AG04449 (cell line): ENCODE data around the gene CALM1.

ENCODE experiments used
- CTCF ChIA-PET: fragments of 350-600 bp; formaldehyde crosslinking; extraction: SDS; loops from one replicate; lab custom pipeline; 2021; ENCODE audit warnings: antibody characterized with exemption; lab: Yijun Ruan, JAX
- POLR2A ChIA-PET: fragments of 400-600, 350-600 bp; formaldehyde crosslinking; extraction: SDS; loops from one replicate; lab custom pipeline; 2020; ENCODE audit warnings: antibody characterized with exemption, inconsistent platforms; lab: Yijun Ruan, JAX
- DNase-seq: peaks from one replicate; pipeline ENCODE4 v3.0.0-alpha.2; 2010; ENCODE audit warnings: low read depth, low spot score
- H3K4me3 ChIP-seq: 2 replicates; pipeline ENCODE4 v1.5.1; 2011; ENCODE audit warnings: low read depth, mild to moderate bottlenecking, control low read depth, low read length
- TF ChIP-seq, protein P1 (sequence below): IDR thresholded peaks from one replicate; pipeline ENCODE4 v1.5.1; 2011; ENCODE audit warnings: mild to moderate bottlenecking, moderate library complexity, low read length, control low read depth, inconsistent platforms; ENCODE audit not compliant: insufficient read depth; ENCODE audit errors: missing control alignments

CALM1 gene

DNA sequence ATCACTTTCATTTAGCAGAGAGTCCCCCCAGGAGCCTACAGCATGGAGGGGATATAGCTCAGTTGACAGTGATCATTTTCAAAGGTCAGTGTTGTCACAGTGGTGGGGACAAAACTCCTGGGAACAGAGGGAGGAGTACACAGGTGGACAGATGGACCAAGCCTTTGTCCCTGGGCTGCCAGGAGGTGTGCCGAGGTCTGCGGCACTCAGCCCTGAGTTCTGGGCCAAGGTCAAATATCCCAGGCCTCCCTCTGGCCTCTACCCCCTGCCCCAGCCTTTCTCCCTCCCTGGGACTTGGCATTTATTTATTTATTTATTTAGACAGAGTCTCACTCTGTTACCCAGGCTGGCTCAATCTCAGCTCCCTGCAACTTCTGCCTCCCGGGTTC is 24.8 kb downstream of the CALM1 start:
- ChIA-PET POLR2A (no interaction called here), CTCF (no interaction called here)
- TF ChIP-seq, protein P1, sequence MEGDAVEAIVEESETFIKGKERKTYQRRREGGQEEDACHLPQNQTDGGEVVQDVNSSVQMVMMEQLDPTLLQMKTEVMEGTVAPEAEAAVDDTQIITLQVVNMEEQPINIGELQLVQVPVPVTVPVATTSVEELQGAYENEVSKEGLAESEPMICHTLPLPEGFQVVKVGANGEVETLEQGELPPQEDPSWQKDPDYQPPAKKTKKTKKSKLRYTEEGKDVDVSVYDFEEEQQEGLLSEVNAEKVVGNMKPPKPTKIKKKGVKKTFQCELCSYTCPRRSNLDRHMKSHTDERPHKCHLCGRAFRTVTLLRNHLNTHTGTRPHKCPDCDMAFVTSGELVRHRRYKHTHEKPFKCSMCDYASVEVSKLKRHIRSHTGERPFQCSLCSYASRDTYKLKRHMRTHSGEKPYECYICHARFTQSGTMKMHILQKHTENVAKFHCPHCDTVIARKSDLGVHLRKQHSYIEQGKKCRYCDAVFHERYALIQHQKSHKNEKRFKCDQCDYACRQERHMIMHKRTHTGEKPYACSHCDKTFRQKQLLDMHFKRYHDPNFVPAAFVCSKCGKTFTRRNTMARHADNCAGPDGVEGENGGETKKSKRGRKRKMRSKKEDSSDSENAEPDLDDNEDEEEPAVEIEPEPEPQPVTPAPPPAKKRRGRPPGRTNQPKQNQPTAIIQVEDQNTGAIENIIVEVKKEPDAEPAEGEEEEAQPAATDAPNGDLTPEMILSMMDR: no peak
- no peak overlapping the region for H3K4me3 ChIP-seq
- no peak for DNase-seq

DNA sequence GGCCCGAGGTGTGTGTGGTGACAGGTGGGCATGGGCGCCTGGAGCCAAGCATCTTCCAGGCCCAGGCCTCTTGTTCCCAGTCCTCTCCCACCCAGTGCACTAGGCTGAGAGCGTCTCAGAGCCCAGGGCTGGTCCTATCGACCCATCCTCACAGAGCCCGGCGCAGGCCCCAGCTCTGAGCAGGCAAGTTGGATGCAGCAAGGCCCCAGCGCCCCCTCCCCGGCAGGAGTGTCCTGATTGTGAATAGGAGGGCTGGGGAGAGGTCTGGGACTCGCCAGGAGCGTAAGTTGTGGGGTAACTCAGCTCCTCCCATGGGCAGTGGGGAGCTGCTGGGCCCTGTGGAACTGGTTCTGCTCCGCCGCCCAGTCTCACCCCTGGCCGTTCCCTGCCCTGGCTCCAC is 26.3 kb downstream of the CALM1 start:
- DNase-seq: no peak
- POLR2A ChIA-PET: no interaction called here
- no peak overlapping the region for H3K4me3 ChIP-seq
- TF ChIP-seq, protein P1: no peak
- CTCF ChIA-PET: no interaction called here

DNA sequence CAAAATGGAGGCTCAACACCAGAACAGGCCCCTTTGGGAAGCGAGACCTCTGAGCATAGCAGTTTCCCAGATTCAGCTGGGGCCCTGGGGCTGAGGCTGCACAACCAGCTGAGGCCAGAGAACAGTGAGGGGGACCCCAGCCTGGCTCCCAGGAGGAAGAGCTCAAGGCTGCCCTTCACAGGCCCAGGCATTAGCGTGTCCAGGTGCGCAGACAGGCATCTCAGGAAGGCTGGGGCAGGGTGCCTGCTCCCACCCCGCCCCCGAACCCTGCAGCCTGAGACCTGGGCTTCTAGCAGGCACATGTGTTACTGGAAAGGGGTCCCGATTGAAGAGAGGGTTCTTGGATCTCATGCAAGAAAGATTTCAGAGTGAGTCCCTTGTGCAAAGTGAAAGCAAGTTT is 27.2 kb downstream of the CALM1 start:
- DNase-seq: no peak
- H3K4me3 ChIP-seq: no peak overlapping the region
- ChIA-PET CTCF (interaction anchor here (1.7 kb wide), 1 partner anchor 24 kb away, joined by 5 read pairs; no protein-coding TSS in a partner anchor), POLR2A (no interaction called here)
- TF ChIP-seq, protein P1: no peak

DNA sequence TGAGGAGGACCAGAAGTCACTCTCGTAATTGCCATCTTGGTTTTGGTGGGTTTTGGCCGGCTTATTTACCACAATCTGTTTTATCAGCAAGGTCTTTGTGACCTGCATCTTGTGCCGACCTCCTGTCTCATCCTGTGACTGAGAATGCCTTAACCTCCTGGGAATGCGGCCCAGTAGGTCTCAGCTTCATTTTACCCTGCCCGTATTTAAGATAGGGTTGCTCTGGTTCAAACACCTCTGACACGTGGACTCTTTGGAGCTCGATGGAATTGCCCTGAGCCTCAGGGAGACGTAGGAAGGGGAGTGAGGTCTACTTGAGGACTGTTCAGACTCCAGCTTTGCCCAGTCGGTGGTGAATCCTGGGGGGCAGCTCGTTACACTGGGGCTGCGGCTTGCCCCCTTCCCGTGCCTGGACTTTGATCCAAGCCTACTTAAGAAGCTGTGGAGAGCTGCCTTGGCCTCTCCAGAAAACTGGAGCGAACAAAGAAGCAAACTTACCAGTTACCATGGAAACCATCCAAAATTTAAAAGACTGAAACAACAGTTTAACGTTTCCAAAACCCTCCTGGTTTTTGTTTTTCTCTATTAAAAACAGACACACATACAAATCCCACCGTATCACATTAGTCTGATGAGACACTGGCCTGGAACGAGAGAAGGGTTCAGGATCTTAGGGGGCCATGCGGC is 28.0 kb downstream of the CALM1 start:
- DNase-seq: no peak
- ChIA-PET CTCF (interaction anchor here (1.7 kb wide), 1 partner anchor 25 kb away, joined by 5 read pairs; no protein-coding TSS in a partner anchor), POLR2A (no interaction called here)
- H3K4me3 ChIP-seq: no peak overlapping the region
- TF ChIP-seq, protein P1: no peak

DNA sequence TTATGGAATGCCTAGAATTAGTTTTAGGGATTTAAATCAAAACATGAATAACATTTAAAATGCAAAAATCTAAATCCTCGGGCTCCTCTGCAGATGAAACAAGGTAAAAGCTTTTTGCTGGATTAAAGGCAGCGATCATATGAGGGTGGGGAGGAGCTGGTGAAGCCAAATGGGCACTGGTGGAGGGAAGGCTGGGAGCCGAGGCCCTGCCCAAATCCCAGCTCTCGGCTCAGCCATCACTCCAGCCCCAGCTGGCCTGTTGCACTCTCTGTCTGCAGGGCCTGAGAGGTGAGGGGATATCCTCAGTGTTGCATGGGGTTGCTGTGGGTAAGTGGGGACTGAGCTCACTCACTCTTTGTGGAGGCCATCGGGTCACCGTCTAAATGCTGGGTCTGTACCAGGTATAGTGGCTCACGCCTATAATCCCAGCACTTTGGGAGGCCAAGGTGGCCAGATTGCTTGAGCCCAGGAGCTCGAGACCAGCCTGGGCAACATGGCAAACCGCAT is 28.6 kb downstream of the CALM1 start:
- ChIA-PET POLR2A (no interaction called here), CTCF (interaction anchor here (0.7 to 0.8 kb wide), 2 partner anchors 16 to 272 kb away, joined by 3 read pairs; no protein-coding TSS in a partner anchor)
- no peak for DNase-seq

DNA sequence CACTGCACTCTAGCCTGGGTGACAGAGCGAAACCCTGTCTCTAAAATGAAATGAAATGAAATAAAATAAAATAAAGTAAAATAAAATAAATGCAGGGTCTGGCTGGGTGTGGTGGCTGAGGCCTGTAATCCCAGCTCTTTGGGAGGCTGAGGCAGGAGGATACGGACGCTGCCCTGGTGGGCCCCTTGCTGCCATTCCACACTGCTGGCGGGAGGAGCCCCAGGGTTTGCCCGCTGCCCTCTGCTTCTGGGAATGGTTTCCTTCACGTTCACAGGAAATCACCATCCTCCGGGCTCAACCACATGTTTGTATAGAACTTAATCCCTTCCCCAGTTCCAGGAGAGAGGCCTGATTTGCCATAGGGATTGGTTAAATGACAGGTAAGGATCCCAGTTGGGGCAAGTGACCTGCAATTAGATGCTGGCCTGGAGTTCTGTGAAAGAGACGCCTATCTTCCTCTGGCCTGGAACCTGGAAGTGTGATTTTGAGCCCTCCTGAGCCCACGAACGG is 29.3 kb downstream of the CALM1 start:
- no peak for DNase-seq
- no peak overlapping the region for H3K4me3 ChIP-seq
- ChIA-PET CTCF (interaction anchor here (0.7 to 0.8 kb wide), 2 partner anchors 16 to 271 kb away, joined by 3 read pairs; no protein-coding TSS in a partner anchor), POLR2A (no interaction called here)
- TF ChIP-seq, protein P1: no peak

More for the DNA sequence above, 28.6 kb downstream of the CALM1 start:
- TF ChIP-seq, protein P1: no peak
- no peak overlapping the region for H3K4me3 ChIP-seq
